ENCODE results near the gene NVL.
A peak's percentile ranks its signal among the peaks of the same experiment; 100 is the strongest.
"Not testable (repeated sequence)": the region's sequence is repeated elsewhere in the genome, so short reads cannot be mapped to it uniquely, and the experiment has no call there.

The NVL gene

DNA sequence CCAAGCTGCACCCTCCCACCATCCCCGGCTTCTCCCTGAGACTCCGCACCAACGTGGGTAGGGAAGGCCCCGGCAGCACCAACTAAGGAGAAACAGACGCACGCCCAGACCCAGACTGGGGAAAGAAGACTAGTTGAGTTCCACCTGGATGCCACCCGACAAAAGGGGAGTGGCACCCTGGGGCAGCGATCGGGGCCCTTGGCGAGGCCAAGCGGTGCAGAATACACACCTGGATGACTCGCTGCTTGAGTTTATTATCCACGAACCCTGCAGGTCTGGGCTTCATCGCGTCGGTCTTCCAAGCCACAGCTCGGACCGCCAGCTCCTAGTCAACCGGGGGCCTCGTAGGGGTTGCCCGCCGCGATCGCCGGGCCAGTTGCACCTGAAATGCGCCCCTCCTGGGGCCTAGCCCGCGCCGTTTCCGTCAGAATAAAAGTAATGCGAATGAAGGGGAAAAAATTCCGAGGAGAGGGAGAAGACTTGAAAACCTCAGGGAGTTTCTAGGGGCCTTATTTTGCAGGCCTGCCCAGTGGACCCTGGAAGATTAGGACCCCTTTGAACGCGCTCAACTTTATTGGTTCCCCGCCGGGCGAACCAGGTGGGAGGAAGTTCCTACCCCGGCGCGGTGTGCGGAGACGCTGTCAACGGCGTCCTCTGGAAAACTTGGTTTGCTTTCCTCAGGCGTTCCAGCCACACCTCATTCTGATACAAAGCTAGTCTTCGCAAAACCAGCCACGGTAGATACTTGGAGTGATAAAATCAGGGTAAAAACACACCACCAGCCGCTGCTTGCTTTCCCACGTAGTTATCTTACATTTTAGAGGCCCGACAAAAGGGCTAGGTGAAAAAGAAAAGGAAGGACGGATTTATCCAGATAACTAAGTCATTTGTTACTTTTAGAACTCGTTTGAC, at the start of gene NVL:
Gene NVL, minus strand, starts transcription at position 331 of the 912 bp plus-strand sequence. Its CDS starts 45 bp downstream, at position 286.
- DNase-seq (ENCODE audit: low spot score) = peak; percentile 92

DNA sequence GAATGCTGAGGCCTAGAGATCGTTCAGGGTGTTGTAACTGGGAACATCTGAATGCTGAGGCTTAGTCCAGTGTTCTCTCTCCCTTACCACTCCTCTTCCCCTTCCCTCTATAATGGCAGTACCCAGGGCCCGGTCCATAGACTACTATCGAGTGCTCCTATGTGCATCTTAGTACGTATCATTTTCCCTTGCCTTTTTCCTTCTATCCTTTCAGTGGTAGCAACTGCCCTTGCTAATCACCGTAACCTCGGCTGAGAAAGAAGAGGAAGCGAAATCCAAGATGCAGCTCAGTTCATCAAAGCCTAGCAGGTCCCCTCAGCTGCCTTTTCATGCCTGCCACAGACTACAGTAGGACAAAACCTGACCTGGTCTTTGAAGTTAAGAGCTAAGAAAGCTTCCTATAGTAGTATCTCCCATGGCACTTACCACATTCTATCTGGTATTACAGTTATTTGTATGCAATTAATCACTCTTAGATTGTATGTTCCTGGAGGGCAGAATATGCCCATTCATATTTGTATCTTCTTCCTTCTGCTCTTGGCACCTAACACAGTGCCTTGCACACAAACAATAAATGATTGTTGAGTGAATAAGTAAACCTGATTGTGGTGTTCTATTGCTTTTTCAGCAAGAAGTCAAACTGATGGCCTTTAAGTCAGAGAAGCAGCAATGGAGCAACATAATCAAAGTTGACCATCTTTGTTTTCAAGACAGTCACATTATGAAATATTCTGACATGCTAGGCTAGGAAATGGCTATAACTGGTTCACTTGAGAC, 49.1 kb upstream of the NVL start:
- DNase-seq (ENCODE audit: low spot score) = no peak

DNA sequence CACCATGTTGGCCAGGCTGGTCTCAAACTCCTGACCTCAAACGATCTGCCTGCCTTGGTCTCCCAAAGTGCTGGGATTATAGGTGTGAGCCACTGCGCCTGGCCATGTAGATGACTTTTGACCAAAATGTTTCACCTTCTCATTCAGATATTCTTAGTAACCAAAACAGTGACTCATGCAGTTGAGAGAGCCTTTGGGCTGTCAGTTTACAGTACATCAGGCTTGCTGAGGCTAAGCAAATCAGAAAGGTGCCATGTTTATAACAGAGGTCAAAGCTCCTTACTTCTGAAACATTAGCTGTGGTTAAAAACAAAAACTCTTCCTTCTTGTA, 47.7 kb upstream of the NVL start:
- no peak for DNase-seq (ENCODE audit: low spot score)

DNA sequence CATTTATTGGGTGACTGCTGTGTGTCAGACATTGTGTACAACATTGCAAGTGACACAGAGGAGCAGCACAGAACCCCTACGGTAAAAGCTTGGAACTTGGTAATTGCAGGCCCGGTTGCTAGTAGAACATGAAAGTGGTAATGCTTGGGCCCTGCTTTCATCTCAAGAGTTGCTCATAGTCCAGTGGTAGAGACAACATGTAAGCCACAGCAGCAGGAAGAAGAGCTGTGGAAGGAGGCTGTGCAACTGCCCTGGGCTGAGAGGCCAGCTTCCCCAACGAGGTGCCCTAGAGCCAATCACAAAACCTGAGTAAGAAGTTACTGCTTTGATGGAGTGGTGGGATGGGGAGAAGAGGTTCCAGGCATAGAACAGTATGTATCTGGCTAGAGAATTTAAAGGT, 45.1 kb upstream of the NVL start:
- DNase-seq (ENCODE audit: low spot score) = no peak

DNA sequence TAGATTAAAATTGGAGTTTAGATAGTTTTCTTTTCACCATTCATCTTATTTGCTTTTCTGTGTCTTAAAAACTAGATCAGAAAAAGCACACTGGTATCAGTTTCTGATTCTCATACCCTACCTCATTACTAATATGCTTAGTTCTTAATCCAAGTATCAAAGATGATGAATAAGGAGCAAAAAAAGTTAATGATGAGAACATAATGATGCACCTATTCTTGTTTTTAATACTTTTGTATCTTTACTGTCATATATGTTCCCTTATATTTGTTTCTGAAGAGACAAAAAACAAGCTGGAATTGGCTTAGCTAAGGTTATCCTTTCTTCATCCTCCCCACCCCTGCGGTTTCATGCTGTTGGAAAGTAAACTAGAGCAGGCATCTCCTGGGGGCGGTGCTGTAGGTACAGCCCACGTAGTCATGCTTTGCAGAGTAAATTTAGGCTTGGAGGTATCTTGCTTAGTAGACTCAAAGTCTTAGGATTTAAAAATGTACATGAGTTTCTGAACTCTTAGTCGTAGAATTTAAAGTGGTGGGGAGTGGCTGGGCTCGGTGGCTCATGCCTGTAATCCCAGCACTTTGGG, 43.1 kb upstream of the NVL start:
- no peak for DNase-seq (ENCODE audit: low spot score)

DNA sequence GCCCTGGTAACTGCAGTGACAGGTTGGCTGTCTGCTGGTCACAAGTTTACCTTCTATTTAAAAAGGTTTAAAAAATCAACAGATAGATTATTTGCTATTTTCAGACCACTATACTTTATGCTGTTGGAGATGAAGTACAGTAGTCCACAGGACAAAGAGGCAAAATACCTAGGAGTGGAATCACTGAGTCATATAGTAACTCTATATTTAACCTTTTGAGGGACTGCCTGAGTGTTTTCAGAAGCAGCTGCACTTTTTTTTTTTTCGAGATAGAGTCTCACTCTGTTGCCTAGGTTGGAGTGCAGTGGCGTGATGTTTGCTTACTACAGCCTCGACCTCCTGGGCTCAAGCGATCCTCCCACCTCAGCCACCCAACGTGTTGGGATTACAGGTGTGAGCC, 38.4 kb upstream of the NVL start:
- no peak for DNase-seq (ENCODE audit: low spot score)

DNA sequence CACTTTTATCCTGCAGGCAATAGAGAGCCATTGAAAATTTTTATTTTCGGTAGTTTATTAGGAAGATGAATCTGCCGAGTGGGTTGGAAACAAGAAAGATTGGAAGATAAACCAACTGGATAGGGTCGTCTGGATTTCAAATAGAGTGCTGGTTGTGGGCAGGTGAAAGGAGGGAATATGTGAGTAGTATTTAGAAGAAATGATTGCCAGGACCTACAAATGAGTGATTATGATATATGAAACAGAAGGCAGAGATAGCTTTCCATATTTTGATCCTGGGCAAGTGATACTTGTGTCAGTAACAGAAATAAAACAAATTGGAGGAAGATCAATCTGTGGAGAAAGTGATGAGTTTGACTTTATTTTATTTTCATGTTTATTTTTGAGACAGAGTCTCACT, 29.2 kb upstream of the NVL start:
- DNase-seq (ENCODE audit: low spot score) = no peak

DNA sequence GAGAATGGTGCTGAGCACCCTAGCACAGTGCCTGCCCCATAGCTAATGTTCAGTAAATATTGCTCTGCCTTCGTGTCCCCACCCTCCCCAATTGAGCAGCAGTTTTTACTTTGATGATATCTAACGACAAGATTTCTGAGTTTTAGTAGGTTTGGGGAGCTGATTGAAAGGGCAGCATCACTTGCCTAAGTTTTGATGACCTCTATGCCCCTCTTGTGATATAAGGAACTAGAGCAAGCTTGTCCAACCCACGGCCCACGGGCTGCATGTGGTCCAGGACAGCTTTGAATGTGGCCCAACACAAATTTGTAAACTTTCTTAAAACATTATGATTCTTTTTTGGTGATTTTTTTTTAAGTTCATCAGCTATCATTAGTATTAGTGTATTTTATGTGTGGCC, 28.3 kb upstream of the NVL start:
- no peak for DNase-seq (ENCODE audit: low spot score)

DNA sequence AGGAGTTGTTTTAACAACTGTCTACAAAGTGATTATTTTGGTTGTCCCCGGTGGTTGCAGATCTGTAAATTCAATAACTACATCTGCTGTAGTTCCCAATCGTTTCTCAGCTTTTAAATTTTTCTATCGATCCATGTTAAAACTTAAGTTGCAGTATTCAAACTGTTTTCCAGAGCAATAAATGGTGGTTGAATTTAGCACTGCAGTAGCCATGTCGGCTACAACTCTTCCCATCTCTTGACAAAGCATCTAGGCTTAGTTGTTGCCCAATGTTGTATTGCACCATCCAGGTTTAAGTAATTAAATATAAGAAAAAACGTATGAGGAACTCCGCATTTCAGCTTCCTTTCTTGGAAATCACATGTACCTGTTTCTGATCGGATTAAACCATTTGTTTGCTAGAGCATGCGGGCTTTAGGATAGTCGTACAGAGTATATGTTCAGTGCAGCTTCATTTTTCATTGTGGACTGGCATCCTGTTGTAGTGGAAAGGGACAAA, 27.7 kb upstream of the NVL start:
- peak; percentile 31 for DNase-seq (ENCODE audit: low spot score)

DNA sequence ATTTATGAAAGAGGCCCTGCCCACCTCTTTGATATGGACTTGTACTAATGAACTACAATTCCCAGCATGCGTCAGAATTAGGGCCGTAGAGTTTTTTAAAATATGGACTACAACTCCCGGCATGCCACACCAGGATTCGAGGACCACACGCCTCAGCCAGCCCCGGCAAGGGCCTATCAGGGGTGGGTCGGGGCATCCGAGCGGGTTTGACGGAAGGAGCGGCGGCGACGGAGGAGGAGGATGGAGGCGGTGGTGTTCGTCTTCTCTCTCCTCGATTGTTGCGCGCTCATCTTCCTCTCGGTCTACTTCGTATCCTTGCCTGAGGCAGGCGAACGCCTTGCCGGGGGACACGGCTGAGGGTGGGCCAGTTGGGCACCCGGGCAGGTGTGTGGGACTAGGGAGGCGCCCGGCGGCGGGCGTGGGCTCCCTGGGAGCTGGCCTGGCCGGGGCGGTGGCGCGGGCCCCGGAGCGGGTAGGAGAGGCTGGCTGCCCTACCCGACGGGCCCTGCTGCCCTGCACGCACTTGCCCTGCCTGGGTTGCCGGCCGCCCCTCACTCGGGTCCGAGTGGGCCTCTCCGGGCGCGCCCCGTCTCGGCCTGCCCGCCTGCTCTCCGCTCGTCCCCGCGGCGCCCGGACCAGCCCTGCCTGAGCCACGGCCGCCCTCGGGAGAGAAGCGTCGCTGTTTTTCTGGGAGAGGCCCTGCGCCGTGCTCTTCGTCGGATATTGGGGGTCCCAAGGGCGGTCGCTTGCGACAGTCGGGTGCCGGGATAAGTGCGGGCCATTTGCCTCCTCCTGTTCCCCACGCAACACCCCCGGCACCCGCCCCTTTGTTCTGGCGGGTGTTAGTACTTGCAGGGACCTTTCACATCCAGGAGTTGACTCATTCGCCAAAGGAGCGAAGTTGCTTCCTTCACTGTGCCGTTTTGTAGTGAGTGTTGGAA, 27.0 kb upstream of the NVL start, which contains the start of gene CNIH4:
Gene CNIH4, plus strand, starts transcription at position 195 of the 941 bp plus-strand sequence. Its CDS starts 46 bp downstream, at position 241.
- peak; percentile 96 for DNase-seq (ENCODE audit: low spot score)

DNA sequence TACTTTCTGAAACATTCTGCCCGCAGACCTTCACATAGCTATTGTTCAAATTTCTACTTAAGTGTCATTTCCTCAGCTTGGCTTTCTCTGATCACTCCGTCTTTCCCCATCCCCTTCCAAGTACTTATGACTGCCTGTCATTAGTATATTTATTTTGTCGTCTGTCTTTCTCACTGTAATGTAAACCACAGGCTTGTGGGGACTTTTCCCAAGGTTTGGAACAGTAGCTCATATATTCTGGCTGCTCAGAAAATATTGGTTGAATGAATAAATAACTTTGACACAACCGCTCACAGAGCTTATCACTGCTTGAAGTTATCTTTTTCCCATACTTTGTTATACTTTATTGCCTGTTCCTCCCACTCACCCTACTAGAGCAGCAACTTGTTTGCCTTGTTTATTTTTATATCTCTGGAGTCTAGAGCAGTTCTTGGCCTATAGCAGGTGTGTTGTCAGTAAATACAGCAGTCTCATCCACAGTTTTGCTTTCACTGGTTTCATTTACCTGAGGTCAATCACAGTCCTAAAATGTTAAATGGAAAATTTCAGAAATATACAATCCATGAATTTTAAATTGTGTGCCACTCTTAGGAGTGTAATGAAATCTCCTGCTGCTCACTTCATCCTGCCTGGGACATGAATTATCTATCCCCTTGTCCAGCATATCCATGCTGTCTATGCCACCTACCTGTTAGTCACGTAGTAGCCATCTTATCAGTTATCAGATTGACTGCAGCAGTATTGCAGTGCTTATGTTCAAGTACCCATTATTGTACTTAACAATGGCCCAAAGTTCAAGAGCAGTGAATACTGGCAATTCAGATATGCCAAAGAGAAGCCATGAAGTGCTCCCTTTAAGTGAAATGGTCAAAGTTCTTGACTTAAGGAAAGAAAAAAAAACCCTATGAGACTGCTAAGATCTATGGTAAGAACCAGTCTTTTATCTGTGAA, 24.3 kb upstream of the NVL start:
- no peak for DNase-seq (ENCODE audit: low spot score)

DNA sequence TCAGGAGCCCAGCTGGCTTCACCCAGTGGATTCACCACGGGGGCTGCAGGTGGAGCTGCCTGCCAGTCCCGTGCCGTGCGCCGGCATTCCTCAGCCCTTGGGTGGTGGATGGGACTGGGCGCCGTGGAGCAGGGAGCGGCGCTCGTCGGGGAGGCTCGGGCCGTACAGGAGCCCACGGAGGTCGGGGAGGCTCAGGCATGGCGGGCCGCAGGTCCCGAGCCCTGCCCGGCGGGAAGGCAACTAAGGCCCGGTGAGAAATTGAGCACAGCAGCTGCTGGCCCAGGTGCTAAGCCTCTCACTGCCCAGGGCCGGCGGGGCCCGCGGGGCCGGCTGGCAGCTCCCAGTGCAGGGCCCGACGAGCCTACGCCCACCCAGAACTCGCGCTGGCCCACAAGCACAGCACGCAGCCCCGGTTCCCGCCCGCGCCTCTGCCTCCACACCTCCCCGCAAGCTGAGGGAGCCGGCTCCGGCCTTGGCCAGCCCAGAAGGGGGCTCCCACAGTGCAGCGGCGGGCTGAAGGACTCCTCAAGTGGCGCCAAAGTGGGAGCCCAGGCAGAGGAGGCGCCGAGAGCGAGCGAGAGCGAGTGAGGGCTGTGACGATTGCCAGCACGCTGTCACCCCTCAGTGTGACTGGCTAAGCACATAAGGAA, 22.6 kb upstream of the NVL start:
- DNase-seq (ENCODE audit: low spot score) = not testable (repeated sequence)

DNA sequence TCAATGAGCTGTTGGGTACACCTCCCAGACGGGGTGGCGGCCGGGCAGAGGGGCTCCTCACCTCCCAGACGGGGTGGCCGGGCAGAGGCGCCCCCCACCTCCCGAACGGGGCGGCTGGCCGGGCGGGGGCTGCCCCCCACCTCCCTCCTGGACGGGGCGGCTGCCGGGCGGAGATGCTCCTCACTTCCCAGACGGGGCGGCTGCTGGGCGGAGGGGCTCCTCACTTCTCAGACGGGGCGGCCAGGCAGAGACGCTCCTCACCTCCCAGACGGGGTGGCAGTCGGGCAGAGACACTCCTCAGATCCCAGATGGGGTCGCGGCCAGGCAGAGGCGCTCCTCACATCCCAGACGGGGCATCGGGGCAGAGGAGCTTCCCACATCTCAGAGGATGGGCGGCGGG, 19.7 kb upstream of the NVL start:
- not testable (repeated sequence) for DNase-seq (ENCODE audit: low spot score)

DNA sequence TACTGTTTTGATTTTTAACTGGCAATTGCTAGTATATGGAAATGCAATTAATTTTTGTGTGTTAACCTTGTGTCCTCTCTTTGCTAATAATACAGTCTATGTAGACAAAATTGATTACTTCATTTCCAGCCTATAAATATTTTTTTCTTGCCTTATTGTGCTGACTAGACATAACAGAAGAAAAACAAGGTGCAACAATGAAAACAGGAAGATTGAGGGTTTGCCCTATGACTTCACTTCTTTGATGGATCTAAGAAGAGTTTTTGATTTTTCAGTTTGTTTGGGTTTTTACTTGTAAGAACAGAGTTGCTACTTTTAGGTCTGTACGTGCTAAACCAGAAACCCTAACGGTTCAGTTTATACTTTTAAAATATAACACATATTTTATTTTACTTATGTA, 18.2 kb upstream of the NVL start:
- no peak for DNase-seq (ENCODE audit: low spot score)

DNA sequence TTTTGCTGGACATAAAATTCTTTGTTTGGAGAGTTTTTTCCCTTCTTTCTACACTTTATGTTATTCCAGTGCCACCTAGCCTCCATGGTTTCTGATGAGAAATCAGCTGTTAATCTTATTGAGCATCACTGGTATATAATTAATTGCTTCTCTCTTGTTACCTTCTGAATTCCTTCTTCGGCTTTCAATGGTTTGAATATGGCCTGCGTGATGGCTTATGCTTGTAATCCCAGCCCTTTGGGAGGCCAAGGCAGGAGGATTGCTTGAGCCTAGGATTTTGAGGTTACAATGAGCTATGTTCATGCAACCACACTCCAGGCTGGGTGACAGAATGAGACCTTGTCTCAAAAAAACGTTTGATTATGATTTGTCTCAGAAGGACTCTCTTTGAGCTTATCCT, 13.7 kb upstream of the NVL start:
- no peak for DNase-seq (ENCODE audit: low spot score)

DNA sequence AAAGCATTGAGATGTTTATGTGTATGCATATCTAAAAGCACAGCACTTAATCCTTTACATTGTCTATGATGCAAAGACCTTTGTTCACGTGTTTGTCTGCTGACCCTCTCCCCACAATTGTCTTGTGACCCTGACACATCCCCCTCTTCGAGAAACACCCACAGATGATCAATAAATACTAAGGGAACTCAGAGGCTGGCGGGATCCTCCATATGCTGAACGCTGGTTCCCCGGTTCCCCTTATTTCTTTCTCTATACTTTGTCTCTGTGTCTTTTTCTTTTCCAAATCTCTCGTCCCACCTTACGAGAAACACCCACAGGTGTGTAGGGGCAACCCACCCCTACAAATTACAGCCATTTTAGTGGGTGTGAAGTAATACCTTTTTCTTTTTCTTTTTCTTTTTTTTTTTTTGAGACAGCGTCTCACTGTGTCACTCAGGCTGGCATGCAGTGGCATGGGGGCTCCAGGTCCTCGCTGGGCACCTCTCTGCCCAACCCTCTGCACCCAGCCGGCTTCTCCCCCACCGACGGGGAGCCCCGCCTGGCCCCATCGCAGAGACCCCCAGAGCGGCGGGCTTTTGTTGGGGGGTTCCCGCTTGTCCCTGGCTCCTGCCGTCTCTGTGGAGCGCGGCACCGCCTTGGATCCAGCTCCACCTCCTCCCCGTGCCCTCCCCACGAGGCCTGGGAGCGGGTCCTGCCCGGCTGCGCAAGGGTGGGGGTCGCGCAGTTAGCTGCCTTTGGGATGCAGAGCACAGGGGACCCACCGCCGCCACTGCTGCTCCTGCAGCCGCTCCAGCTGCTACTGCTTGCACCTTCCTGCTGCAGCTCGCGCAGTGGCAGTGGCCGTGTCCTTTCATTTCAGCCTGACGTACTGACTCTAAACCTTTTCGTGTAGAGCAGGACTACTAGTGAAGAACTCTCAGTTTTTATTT, 10.7 kb upstream of the NVL start:
- DNase-seq (ENCODE audit: low spot score) = not testable (repeated sequence)

DNA sequence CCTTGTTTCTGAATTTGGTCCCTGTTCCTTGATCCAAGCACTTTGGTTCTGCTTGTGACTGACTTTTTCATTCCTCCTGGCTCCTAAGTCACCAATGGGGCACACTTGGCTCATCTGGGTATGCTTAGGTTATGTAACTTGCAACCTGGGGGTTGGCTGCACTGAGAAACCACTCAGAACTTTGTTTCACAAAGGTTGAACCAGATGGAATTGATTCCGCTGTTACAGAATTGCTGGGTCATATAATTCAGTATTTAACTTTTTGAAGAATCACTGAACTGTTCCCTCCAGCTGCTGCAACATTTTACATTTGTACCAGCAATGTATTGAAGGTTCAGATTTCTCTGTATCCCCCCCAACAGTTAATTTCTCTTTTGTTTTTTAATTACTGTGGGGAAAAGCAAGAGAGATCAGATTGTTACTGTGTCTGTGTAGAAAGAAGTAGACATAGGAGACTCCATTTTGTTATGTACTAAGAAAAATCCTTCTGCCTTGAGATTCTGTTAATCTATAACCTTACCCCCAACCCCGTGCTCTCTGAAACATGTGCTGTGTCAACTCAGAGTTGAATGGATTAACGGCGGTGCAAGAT, 9.6 kb upstream of the NVL start:
- no peak for DNase-seq (ENCODE audit: low spot score)

DNA sequence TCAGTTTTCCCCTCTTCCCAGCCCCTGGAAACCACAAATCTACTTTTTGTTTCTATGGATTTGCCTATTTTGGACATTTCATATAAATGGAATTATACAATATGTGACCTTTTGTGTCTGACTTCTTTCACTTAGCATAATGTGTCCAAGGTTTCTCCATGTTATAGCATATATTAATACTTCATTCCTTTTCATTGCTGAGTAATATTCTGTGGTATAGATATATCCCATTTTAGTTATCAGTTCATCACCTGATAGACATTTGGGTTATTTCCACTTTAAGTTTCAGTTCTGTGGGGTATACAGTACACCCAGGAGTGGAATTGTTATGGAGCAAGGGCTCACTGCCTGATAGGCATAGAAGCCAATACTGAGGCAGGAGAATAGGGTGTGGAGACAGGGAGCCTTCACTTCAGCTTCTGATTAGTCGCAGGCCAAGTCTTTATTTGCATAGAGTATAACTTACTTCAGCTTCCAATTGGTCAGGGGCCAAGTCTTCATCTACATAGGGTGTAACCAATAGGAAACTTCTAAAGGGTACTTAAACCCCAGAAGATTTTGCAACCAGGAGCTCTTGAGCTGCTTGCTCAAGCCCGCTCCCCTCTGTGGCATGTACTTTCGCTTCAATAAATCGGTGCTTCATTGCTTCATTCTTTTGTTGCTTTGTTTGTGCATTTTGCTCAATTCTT, 8.3 kb upstream of the NVL start:
- no peak for DNase-seq (ENCODE audit: low spot score)
